Right ventricle myocardium superior (tissue), 1 donor: ENCODE data around the gene PIK3C2G. TPM values are rescaled to one million over a fixed set of nuclear protein-coding genes. Genes with fewer than 3 reads are reported as not detected.
A peak's percentile ranks its signal among the peaks of the same experiment; 100 is the strongest.

Experiments
- ATAC-seq: fragments of 200-7000 bp; cut with Tn5 transposase; one replicate; pipeline ENCODE4 v1.9.1; 2020; ENCODE audit warnings: mild to moderate bottlenecking; ENCODE audit not compliant: poor library complexity
- DNase-seq: peaks from one replicate; pipeline ENCODE4 v3.0.0-alpha.2; 2020
- intact Hi-C: fragments of 100-400 bp; cut with DNase I; formaldehyde crosslinking; loops from one replicate; pipeline ENCODE4 v1.11.2; 2022
- total RNA-seq: library from RNA; stranded (reverse); fragmentation: NEBNext Ultra II Directional; extraction: Animal tissue kit (Norgen Biotek cat#: 25700); gene quantifications from one replicate; pipeline ENCODE4 v1.2.1, GENCODE V29; 2021
- donor health status: DM: no; HTN: yes; CAD: no; lungs with severe emphysema.

Gene PIK3C2G
- total RNA-seq, 1 donor from 2014 or later = not detected

DNA sequence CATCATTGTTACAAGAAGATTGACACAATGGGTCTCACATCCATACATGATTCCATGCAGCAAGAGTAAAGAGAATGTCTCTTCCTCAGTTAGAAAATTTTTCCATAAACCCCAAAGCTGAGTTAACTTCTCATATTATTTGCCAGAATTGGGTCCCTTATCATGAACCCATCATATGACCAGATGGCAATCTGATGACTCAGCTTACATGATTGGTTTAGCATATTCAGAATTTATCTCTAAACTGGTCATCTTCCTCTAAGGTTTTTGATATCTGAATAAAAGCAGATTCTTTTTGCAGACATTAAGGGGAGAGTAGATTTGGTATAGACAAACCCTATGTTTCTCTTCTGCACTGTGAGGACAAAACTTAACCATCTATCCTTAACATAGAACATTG, 174.9 kb downstream of the PIK3C2G start:
- DNase-seq = no peak
- intact Hi-C loops = no loop called here
- no peak for ATAC-seq

GRCh38 chr12:18439541-18439940, 178.2 kb downstream of the PIK3C2G start:
- intact Hi-C loops = no loop called here
- no peak for DNase-seq
- ATAC-seq = no peak

GRCh38 chr12:18443768-18444437, 182.6 kb downstream of the PIK3C2G start:
- intact Hi-C loops = no loop called here
- no peak for DNase-seq
- ATAC-seq = no peak

DNA sequence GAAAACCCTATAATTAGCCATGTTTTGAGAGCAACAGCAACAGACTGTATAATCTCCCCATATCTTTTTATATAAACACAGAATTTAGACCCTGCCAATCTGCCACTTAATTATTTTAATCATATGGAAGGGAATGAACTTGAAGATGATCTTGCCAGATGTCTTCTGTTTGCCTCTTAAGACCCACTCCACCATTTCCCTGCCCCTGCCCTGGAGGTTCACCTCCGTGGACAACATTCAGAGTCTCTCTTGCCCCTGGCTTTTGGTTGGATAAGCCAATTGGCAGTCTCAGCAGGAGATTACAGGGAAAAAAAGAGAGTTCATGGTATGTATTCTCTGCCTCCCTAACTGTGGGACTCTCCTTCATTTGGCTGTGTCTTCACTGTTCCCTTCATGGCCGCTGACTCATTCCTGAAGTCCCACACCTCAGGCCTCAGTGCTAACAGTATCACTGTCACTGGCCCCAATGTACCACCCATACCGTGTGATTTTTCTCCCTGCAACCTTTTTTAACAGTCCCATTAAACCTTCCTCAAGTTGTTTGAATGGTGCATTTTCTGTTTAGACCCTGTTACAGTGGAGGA, 184.8 kb downstream of the PIK3C2G start:
- DNase-seq (no peak), ATAC-seq (no peak)
- intact Hi-C loops = no loop called here

- ATAC-seq (no peak), DNase-seq (no peak)
- intact Hi-C loops = no loop called here
Observed at GRCh38 chr12:18454330-18454729, 193.0 kb downstream of the PIK3C2G start.

GRCh38 chr12:18456344-18456743, 195.0 kb downstream of the PIK3C2G start:
- no peak for ATAC-seq

GRCh38 chr12:18457362-18457761, 196.0 kb downstream of the PIK3C2G start:
- intact Hi-C loops = no loop called here
- DNase-seq = no peak
- ATAC-seq = peak; percentile 53

More at GRCh38 chr12:18456344-18456743, 195.0 kb downstream of the PIK3C2G start:
- no peak for DNase-seq
- intact Hi-C loops = no loop called here

GRCh38 chr12:18461758-18462157, 200.4 kb downstream of the PIK3C2G start:
- intact Hi-C loops = no loop called here
- DNase-seq (no peak), ATAC-seq (no peak)

- intact Hi-C loops = no loop called here
- ATAC-seq = peak; percentile 20
- no peak for DNase-seq
Observed at GRCh38 chr12:18462442-18462841, 201.1 kb downstream of the PIK3C2G start.

DNA sequence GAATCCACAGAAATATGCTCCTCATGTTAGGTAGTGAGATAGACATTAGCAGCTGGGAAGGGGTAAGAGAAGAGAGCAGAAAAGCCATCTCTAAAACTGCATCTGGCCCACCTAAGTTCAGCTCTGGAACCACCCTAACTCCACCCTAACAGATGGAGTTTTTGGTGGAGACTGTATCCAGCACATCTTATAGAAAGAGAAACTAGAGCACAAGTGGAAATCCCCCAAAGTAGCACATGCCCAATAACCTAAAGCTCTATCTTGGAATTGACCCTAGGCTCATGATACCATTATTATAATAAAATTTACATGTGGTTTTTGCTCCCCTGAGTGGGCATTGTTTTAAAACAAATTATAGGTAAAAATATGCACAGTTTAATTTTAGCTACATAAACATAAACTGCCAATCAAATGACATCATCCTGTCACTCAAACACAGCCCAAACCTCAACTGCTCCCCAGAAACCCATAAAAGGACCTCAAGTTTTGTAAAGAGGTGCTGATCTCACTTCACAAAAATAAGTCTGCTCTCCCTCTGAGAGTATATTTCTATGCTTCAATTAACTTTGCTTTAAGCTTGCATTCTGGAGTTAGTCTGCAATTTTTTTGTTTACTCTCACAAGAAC, 206.4 kb downstream of the PIK3C2G start:
- intact Hi-C loops = no loop called here
- ATAC-seq (no peak), DNase-seq (no peak)

DNA sequence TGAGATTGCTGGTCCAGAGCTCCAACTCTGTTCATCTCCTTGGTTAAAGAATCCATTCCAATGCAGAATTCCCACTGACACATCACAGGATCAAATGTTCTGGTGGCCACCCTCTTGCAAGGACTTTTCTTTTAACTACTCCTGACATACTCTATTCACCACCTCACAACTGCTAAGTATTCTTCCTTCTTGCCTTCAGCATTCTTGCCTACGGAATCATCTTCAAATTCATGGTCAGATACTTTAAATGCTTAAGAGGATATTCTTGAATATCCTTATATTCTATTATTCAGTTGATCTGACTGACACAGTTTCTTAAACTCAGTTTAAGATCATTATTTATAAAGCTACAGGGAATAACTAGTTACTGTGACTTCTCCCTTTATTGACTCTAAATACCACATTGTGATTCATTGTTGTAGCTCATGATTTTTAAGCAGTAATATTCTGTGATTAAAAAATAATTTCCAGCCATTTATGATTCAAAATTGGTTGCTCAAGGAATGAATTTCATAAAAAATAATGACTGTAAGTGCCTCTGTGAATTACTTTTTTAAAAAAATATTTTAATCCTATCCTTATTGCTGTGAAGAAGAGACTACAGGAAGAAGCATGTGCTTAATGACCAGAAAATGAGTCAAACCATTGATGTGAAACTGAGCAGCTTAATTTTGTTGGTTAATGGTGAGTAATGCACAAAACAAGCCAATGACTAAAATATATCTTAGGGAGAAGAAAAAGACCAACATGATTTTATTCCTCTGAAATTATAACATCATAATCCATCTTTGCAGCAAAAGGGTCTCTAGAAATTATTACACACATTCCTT, 207.1 kb downstream of the PIK3C2G start:
- ATAC-seq = no peak
- no peak for DNase-seq
- intact Hi-C loops = no loop called here

GRCh38 chr12:18470251-18470650, 208.9 kb downstream of the PIK3C2G start:
- ATAC-seq (no peak), DNase-seq (no peak)
- intact Hi-C loops = no loop called here

- intact Hi-C loops = no loop called here
- ATAC-seq (no peak), DNase-seq (no peak)
Observed at GRCh38 chr12:18472304-18472703, 211.0 kb downstream of the PIK3C2G start.

- DNase-seq = no peak
- ATAC-seq = no peak
- intact Hi-C loops = no loop called here
Observed at GRCh38 chr12:18472806-18473205, 211.5 kb downstream of the PIK3C2G start.

DNA sequence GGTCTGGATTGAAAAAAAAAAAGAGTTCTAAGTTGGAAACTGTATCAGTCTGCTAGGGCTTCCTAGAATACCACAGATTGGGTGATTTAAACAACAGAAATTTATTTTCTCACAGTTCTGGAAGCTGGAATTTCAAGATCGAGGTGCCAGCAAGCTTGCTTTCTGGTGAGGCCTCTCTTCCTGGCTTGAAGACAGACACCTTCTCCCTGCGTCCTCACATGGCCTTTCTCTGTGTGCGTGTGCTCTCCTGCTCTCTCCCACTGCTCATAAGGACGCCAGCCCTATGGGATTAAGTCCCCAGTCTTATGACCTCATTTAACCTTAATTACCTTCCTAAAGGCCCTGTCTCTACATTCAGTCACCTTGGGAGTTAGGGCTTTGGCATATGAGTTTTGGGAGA, 215.5 kb downstream of the PIK3C2G start:
- no peak for DNase-seq
- intact Hi-C loops = no loop called here
- peak; percentile 48 for ATAC-seq

- ATAC-seq = no peak
- DNase-seq = no peak
- intact Hi-C loops = no loop called here
Observed at GRCh38 chr12:18479256-18479655, 217.9 kb downstream of the PIK3C2G start.

GRCh38 chr12:18482601-18483120, 221.3 kb downstream of the PIK3C2G start:
- DNase-seq (no peak), ATAC-seq (no peak)
- intact Hi-C loops = no loop called here

DNA sequence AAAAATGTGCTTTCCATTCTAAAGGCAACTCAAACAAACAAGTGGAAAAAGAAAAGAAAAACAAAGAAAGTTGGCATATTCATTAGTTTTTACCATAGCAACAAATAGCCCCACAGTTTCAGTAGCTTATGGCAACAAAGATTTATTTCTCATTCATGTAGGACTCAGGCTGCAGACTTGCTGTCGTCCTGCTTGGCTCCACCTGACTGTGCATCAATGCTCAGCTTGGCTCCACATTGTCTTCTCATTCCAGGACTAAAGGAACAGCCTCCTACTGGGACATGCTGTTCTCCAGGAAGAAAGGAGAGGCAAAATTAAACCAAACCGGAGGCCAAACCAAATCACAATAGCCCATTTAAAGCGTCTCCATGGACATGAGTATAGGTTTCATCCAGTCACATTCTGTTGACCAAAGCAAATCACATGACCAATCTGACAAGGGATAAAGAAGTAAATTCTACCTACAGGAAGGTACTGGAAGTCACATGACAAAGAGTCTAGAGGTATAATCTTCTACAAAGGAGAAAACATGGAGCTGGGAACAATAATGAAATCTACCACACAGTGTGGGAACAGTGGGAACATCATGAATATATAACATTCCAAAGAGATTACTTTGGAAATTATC, 222.5 kb downstream of the PIK3C2G start:
- DNase-seq = no peak
- intact Hi-C loops = no loop called here
- ATAC-seq = no peak

DNA sequence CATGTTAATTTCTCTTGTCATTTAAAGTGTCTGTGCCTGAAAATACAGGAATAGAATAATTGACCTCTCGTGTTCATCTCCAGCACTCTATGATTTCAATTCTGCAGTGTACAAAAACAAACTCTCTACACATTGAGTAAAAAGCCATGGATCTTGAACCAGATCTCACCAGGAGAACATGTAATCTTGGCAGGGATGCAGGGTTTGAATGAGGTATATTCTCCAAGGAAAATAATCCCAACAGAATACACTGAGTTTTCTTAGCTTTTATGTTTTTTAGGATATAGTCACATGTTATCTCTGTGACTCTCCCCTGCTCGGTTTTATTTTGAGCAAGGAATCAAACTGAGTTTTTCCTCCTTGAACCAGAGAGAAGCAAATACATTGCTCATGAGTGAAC, 224.7 kb downstream of the PIK3C2G start:
- ATAC-seq (no peak), DNase-seq (no peak)
- intact Hi-C loops = no loop called here
